Spleen (tissue), 11 donors: Measurements from ENCODE around the gene SLC24A3. TPM values are rescaled to one million over a fixed set of nuclear protein-coding genes. Genes with fewer than 3 reads are reported as not detected.

Experiments
- DNase-seq: peaks from one replicate; pipeline ENCODE4 v3.0.0-alpha.2; 2020
- H3K27ac ChIP-seq, 8 donors: fragments of 200-600 bp; sonication (generic) in 7 of 8; 1 replicate in 4 of 8; 2 replicates in 4 of 8; pipeline versions ENCODE4 v1.5.0 to v1.8.0; 2016 to 2021; ENCODE audit warnings: inconsistent platforms in 4 of 8, mild to moderate bottlenecking in 4 of 8, moderate library complexity in 1 of 8
- H3K27me3 ChIP-seq, 7 donors: fragments of 200-600 bp; sonication (generic) in 6 of 7; replicated peaks in 1 of 7; 1 replicate in 4 of 7; 2 replicates in 3 of 7; pipeline versions ENCODE4 v1.5.0 to v1.8.0; 2016 to 2021; ENCODE audit warnings: inconsistent platforms in 3 of 7, mild to moderate bottlenecking in 1 of 7
- H3K36me3 ChIP-seq, 6 donors: fragments of 200-600 bp; sonication (generic) in 5 of 6; 1 replicate in 4 of 6; 2 replicates in 2 of 6; pipeline versions ENCODE4 v1.5.0 to v1.8.0; 2016 to 2021; ENCODE audit warnings: inconsistent platforms in 2 of 6
- H3K4me1 ChIP-seq, 6 donors: fragments of 200-600 bp; sonication (generic) in 5 of 6; 1 replicate in 3 of 6; 2 replicates in 3 of 6; pipeline versions ENCODE4 v1.5.0 to v1.8.0; 2016 to 2021; ENCODE audit warnings: inconsistent platforms in 3 of 6
- H3K4me3 ChIP-seq, 8 donors: fragments of 200-600 bp; sonication (generic) in 7 of 8; 1 replicate in 4 of 8; 2 replicates in 4 of 8; pipeline versions ENCODE4 v1.5.0 to v1.8.0; 2016 to 2021; ENCODE audit warnings: inconsistent platforms in 4 of 8, mild to moderate bottlenecking in 4 of 8, moderate library complexity in 2 of 8
- H3K9me3 ChIP-seq, 8 donors: fragments of 200-600 bp; sonication (generic) in 7 of 8; 1 replicate in 4 of 8; 2 replicates in 4 of 8; pipeline versions ENCODE4 v1.5.0 to v1.8.0; 2016 to 2021; ENCODE audit warnings: inconsistent platforms in 4 of 8
- CTCF ChIP-seq, 11 experiments: fragments of 200-600 bp in 7 of 11; fragments of 450-650 bp in 4 of 11; sonication (generic) in 4 of 11; IDR thresholded peaks in 8 of 11; conservative IDR thresholded peaks in 3 of 11; 1 replicate in 7 of 11; 2 replicates in 4 of 11; pipeline versions ENCODE4 v1.4.0 to v1.8.0; 2016 to 2021; ENCODE audit warnings: antibody characterized with exemption in 11 of 11, inconsistent platforms in 4 of 11, mild to moderate bottlenecking in 1 of 11
- POLR2A ChIP-seq, 3 donors: fragments of 450-650 bp; IDR thresholded peaks; one replicate each; pipeline ENCODE4 v1.5.1; 2017; ENCODE audit warnings: antibody characterized with exemption in 3 of 3, mild to moderate bottlenecking in 1 of 3
- POLR2AphosphoS5 ChIP-seq, 3 donors: sonication (generic); formaldehyde crosslinking; IDR thresholded peaks; one replicate each; pipeline ENCODE4 v1.5.1; 2017; ENCODE audit warnings: antibody characterized with exemption in 3 of 3
- WGBS, 5 donors: extraction: QIAGEN DNeasy Blood & Tissue Kit in 3 of 5; methylation state at CpG; one replicate each; pipeline versions ENCODE4 v1.1.5 to v1.1.7; 2013 to 2018; 5-methylcytosine and 5-hydroxymethylcytosine counted together
- intact Hi-C: fragments of 100-400 bp; cut with DNase I; formaldehyde crosslinking; loops from one replicate; pipeline ENCODE4 v1.15.0; 2023; ENCODE audit warnings: low total_unique reads
- polyA plus RNA-seq, 3 donors: library from polyadenylated mRNA; stranded (reverse); fragments of 200-250 nt; gene quantifications; one replicate each; pipeline ENCODE4 v1.2.1, GENCODE V29; 2013
- total RNA-seq, 7 donors: library from RNA; depleted of rRNA in 3 of 7; stranded (reverse); fragments of >200 nt in 3 of 7; fragmentation: NEBNext Ultra II Directional in 4 of 7; extraction: Animal tissue kit (Norgen Biotek cat#: 25700) in 4 of 7; gene quantifications; one replicate each; pipeline versions ENCODE4 v1.1.0 to v1.2.1, GENCODE V29; 2016 to 2021
- donor health status: healthy with polysubstance abuse.
- donor health status: DM: no; HTN: no; CAD: no; lungs with moderate emphysema.
- donor health status: DM: no; HTN: no; CAD: no.
- donor health status: Bipolar disorder and iron deficiency.
- donor health status: healthy.
- donor health status: DM: no; HTN: no; CAD: no.
- donor health status: DM: yes; HTN: yes; CAD: no.

The SLC24A3 gene
- total and polyA plus RNA-seq, 10 donors: 0.37 to 3.9 (median 2.6) TPM

DNA sequence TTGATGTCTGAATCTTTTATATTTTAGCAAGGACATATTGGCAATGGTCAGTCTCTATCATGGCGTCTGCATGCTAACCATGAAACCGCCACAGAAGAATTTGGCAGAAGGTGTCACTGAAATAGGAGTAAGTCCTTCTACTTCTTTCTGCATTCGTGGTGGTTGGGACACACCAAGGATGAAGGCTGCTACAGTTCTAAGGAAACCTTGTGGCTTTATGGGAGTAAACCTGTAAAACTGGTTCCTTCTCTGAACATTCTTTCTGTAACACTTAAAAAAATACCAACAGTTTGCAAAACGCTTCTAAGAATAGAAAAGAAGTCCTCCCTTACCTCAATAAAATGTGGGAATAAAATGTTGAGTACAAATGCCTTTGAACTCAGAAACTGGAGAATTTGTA is 195.3 kb downstream of the SLC24A3 start:
- Histone ChIP-seq H3K4me1 (no peaks in the 10 kb centered on the region), H3K36me3 (no peaks in the 10 kb centered on the region), H3K4me3 (no peak overlapping the region), H3K27ac (no peak overlapping the region), H3K27me3 (peaks cover 0 to 4% (median 0%) of the 10 kb centered on the region in 7 donors), H3K9me3 (no peaks in the 10 kb centered on the region)
- intact Hi-C loops: no loop called here
- DNase-seq: no peak
- WGBS, 5 donors: 50 to 68% (median 63%) methylated on average over 4 of the region's 4 CpGs
- TF ChIP-seq POLR2A (IDR thresholded peaks at IDR 0.05): no peak
- no peak for TF ChIP-seq CTCF (IDR thresholded peaks at IDR 0.05 in 8 of 11, conservative IDR thresholded peaks at IDR 0.05 in 3 of 11)
- no peak for TF ChIP-seq POLR2AphosphoS5 (IDR thresholded peaks at IDR 0.05)

GRCh38 chr20:19408971-19409370 is 196.5 kb downstream of the SLC24A3 start:
- WGBS, 5 donors: 79 to 86% (median 83%) methylated on average over 4 of the region's 4 CpGs
- TF ChIP-seq POLR2A (IDR thresholded peaks at IDR 0.05): no peak
- no peak for TF ChIP-seq POLR2AphosphoS5 (IDR thresholded peaks at IDR 0.05)
- TF ChIP-seq CTCF (IDR thresholded peaks at IDR 0.05 in 8 of 11, conservative IDR thresholded peaks at IDR 0.05 in 3 of 11): no peak
- DNase-seq: no peak

DNA sequence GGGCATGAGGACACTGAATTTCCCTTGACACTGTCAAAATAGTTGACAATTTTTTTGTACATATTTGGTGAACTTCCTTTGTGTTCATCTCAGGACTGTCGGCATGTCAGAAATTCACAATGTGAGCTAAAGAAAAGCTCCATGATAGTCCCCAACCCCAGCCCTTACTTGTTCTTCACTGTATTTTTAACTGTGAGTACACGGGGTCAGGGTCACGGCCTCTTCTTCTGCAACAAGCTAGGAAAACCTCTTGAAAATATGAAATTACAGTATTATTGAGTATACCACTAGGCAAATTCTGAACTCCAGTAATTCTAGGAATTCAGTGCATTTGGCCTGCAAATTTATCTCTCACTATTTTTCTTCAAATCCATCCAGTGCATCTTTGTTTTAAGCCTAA is 199.4 kb downstream of the SLC24A3 start:
- intact Hi-C loops: no loop called here
- no peaks in the 10 kb centered on the region for H3K9me3 ChIP-seq
- TF ChIP-seq POLR2A (IDR thresholded peaks at IDR 0.05) (no peak), CTCF (IDR thresholded peaks at IDR 0.05 in 8 of 11, conservative IDR thresholded peaks at IDR 0.05 in 3 of 11) (no peak), POLR2AphosphoS5 (IDR thresholded peaks at IDR 0.05) (no peak)
- H3K27me3 ChIP-seq: no peaks in the 10 kb centered on the region
- no peaks in the 10 kb centered on the region for H3K4me1 ChIP-seq
- H3K4me3 ChIP-seq: no peak overlapping the region
- no peak for DNase-seq
- H3K27ac ChIP-seq: no peak overlapping the region
- 78 to 90% (median 82%) methylated on average over 3 of the region's 3 CpGs for WGBS, 5 donors
- H3K36me3 ChIP-seq: no peaks in the 10 kb centered on the region

More at GRCh38 chr20:19408971-19409370, 196.5 kb downstream of the SLC24A3 start:
- Histone ChIP-seq H3K27ac (no peak overlapping the region), H3K4me1 (no peaks in the 10 kb centered on the region), H3K9me3 (no peaks in the 10 kb centered on the region), H3K36me3 (no peaks in the 10 kb centered on the region), H3K27me3 (peaks cover 0 to 4% (median 0%) of the 10 kb centered on the region in 7 donors), H3K4me3 (no peak overlapping the region)
- intact Hi-C loops: no loop called here

DNA sequence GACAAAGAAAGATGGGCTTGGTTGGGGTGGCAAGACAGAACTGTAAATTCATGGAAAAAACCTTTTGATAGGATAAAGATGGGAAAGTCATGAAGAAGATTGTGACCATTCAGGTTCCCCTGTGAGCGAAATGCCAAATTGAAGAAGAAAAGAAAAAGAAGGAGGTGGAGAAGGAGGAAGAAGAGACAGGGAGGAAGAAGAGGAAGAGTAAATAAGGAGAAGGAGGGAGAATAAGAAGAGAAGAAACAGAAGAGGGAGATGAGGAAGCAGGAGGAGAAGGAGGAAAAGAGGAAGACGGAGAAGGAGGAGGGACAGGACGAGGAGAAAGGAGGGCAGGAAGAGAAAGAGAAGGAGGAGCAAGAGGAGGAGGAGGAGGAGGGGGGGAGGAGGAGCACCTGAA is 199.8 kb downstream of the SLC24A3 start:
- Histone ChIP-seq H3K36me3 (no peaks in the 10 kb centered on the region), H3K4me1 (no peaks in the 10 kb centered on the region), H3K9me3 (no peaks in the 10 kb centered on the region), H3K27me3 (no peaks in the 10 kb centered on the region), H3K27ac (no peak overlapping the region), H3K4me3 (no peak overlapping the region)
- intact Hi-C loops: no loop called here
- DNase-seq: no peak
- TF ChIP-seq POLR2AphosphoS5 (IDR thresholded peaks at IDR 0.05): no peak
- TF ChIP-seq CTCF (IDR thresholded peaks at IDR 0.05 in 8 of 11, conservative IDR thresholded peaks at IDR 0.05 in 3 of 11): no peak
- TF ChIP-seq POLR2A (IDR thresholded peaks at IDR 0.05): no peak
- 55 to 75% (median 62%) methylated on average over 3 of the region's 3 CpGs for WGBS, 5 donors
